Effector memory CD4-positive, alpha-beta T cell (primary cell): Measurements from ENCODE around the gene OPCML.

Source experiments
- DNase-seq, 3 donors: peaks; one replicate each; pipeline ENCODE4 v3.0.0-alpha.2; 2020
- H3K27ac ChIP-seq: 2 replicates; pipeline ENCODE4 v1.7.0; 2013; ENCODE audit warnings: mild to moderate bottlenecking, low read length, moderate library complexity; ENCODE audit not compliant: insufficient read depth, poor library complexity, severe bottlenecking
- H3K27me3 ChIP-seq: replicated peaks from 2 replicates; pipeline ENCODE4 v1.7.0; 2013; ENCODE audit warnings: mild to moderate bottlenecking, low read length; ENCODE audit not compliant: insufficient read depth, control insufficient read depth, poor library complexity, severe bottlenecking
- H3K36me3 ChIP-seq: 2 replicates; pipeline ENCODE4 v1.7.0; 2013; ENCODE audit warnings: mild to moderate bottlenecking, low read length, moderate library complexity; ENCODE audit not compliant: control insufficient read depth, insufficient read depth
- H3K4me1 ChIP-seq: 2 replicates; pipeline ENCODE4 v1.7.0; 2013; ENCODE audit warnings: low read length, mild to moderate bottlenecking; ENCODE audit not compliant: control insufficient read depth, insufficient read depth, poor library complexity, severe bottlenecking
- H3K4me3 ChIP-seq: 2 replicates; pipeline ENCODE4 v1.7.0; 2013; ENCODE audit warnings: low read length, low read depth, mild to moderate bottlenecking; ENCODE audit not compliant: insufficient read depth, poor library complexity, severe bottlenecking
- H3K9me3 ChIP-seq: 2 replicates; pipeline ENCODE4 v1.7.0; 2013; ENCODE audit warnings: mild to moderate bottlenecking, low read length, moderate library complexity; ENCODE audit not compliant: control insufficient read depth

Gene OPCML

GRCh38 chr11:132559331-132560036 is 972.8 kb downstream of the OPCML start:
- no peak overlapping the region for H3K27ac ChIP-seq
- H3K4me1 ChIP-seq, result no peaks in the 10 kb centered on the region
- no peak overlapping the region for H3K4me3 ChIP-seq
- no peaks in the 10 kb centered on the region for H3K27me3 ChIP-seq
- H3K9me3 ChIP-seq, result no peaks in the 10 kb centered on the region
- DNase-seq, result no peak
- no peaks in the 10 kb centered on the region for H3K36me3 ChIP-seq

GRCh38 chr11:132556316-132556715 is 976.0 kb downstream of the OPCML start:
- H3K9me3 ChIP-seq, result no peaks in the 10 kb centered on the region
- no peak overlapping the region for H3K4me3 ChIP-seq
- no peak for DNase-seq
- no peaks in the 10 kb centered on the region for H3K36me3 ChIP-seq
- H3K27me3 ChIP-seq, result no peaks in the 10 kb centered on the region
- no peak overlapping the region for H3K27ac ChIP-seq
- H3K4me1 ChIP-seq, result no peaks in the 10 kb centered on the region

- Histone ChIP-seq H3K27me3 (no peaks in the 10 kb centered on the region), H3K9me3 (no peaks in the 10 kb centered on the region), H3K4me3 (no peak overlapping the region), H3K27ac (no peak overlapping the region), H3K36me3 (no peaks in the 10 kb centered on the region), H3K4me1 (no peaks in the 10 kb centered on the region)
- no peak for DNase-seq
These were observed 976.7 kb downstream of the OPCML start for GRCh38 chr11:132555617-132556016.

GRCh38 chr11:132551016-132551415 is 981.3 kb downstream of the OPCML start:
- Histone ChIP-seq H3K36me3 (no peaks in the 10 kb centered on the region), H3K27ac (no peak overlapping the region), H3K27me3 (no peaks in the 10 kb centered on the region), H3K9me3 (no peaks in the 10 kb centered on the region), H3K4me3 (no peak overlapping the region), H3K4me1 (no peaks in the 10 kb centered on the region)
- DNase-seq, result no peak

- no peak overlapping the region for H3K27ac ChIP-seq
- no peak overlapping the region for H3K4me3 ChIP-seq
- no peaks in the 10 kb centered on the region for H3K36me3 ChIP-seq
- no peak for DNase-seq
- H3K9me3 ChIP-seq, result no peaks in the 10 kb centered on the region
- no peaks in the 10 kb centered on the region for H3K4me1 ChIP-seq
- no peaks in the 10 kb centered on the region for H3K27me3 ChIP-seq
These were observed 982.7 kb downstream of the OPCML start for GRCh38 chr11:132549561-132549960.

- Histone ChIP-seq H3K36me3 (no peaks in the 10 kb centered on the region), H3K27ac (no peak overlapping the region), H3K27me3 (no peaks in the 10 kb centered on the region), H3K9me3 (no peaks in the 10 kb centered on the region), H3K4me3 (no peak overlapping the region), H3K4me1 (no peaks in the 10 kb centered on the region)
- DNase-seq, result no peak
These were observed 983.3 kb downstream of the OPCML start for GRCh38 chr11:132549001-132549400.

- no peak for DNase-seq
- Histone ChIP-seq H3K27me3 (no peaks in the 10 kb centered on the region), H3K9me3 (no peaks in the 10 kb centered on the region), H3K4me1 (no peaks in the 10 kb centered on the region), H3K36me3 (no peaks in the 10 kb centered on the region), H3K4me3 (no peak overlapping the region), H3K27ac (no peak overlapping the region)
These were observed 988.3 kb downstream of the OPCML start for GRCh38 chr11:132544007-132544406.

GRCh38 chr11:132541794-132542193 is 990.5 kb downstream of the OPCML start:
- Histone ChIP-seq H3K9me3 (no peaks in the 10 kb centered on the region), H3K36me3 (no peaks in the 10 kb centered on the region), H3K4me3 (no peak overlapping the region), H3K27me3 (no peaks in the 10 kb centered on the region), H3K4me1 (no peaks in the 10 kb centered on the region), H3K27ac (no peak overlapping the region)
- DNase-seq, result no peak

- Histone ChIP-seq H3K36me3 (no peaks in the 10 kb centered on the region), H3K4me3 (no peak overlapping the region), H3K27ac (no peak overlapping the region), H3K27me3 (no peaks in the 10 kb centered on the region), H3K9me3 (no peaks in the 10 kb centered on the region), H3K4me1 (no peaks in the 10 kb centered on the region)
- DNase-seq, result no peak
These were observed 991.7 kb downstream of the OPCML start for GRCh38 chr11:132540581-132540980.

GRCh38 chr11:132539590-132540368 is 992.5 kb downstream of the OPCML start:
- H3K27ac ChIP-seq, result no peak overlapping the region
- H3K36me3 ChIP-seq, result no peaks in the 10 kb centered on the region
- H3K9me3 ChIP-seq, result no peaks in the 10 kb centered on the region
- H3K27me3 ChIP-seq, result no peaks in the 10 kb centered on the region
- H3K4me3 ChIP-seq, result no peak overlapping the region
- no peaks in the 10 kb centered on the region for H3K4me1 ChIP-seq
- no peak for DNase-seq
